HG03159 (cell line): Measurements from ENCODE around the gene MERTK.
A peak's percentile ranks its signal among the peaks of the same experiment; 100 is the strongest.

Experiments
- ATAC-seq: cut with Tn5 transposase; IDR thresholded peaks from one replicate; pipeline ENCODE4 v1.9.1; 2021; ENCODE audit warnings: mild to moderate bottlenecking, moderate library complexity; ENCODE audit not compliant: unreplicated experiment

MERTK gene

GRCh38 chr2:111975053-111975552 is 76.7 kb downstream of the MERTK start:
- no peak for ATAC-seq

- no peak for ATAC-seq
Observed at GRCh38 chr2:111975819-111976218, 77.4 kb downstream of the MERTK start.

DNA sequence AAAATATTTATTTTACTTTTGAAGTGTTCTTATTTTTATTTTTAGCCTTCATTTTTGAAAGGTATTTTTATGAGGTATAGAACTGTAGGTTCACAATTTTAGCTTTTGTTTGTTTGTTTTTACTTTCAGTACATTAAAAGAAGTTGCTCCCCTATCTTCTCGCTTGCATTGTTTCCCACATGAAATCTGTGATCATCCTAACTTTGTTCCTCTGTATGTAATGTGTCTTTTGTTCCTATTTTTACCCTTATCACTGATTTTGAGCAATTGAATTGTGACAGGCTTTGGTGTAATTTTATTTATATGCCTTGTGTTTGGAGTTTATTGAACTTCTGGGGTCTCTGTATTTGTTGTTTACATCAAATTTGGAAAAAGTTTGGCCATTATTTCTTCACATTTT is 78.8 kb downstream of the MERTK start:
- no peak for ATAC-seq

- ATAC-seq = no peak
Observed at GRCh38 chr2:111978452-111979170, 80.2 kb downstream of the MERTK start.

DNA sequence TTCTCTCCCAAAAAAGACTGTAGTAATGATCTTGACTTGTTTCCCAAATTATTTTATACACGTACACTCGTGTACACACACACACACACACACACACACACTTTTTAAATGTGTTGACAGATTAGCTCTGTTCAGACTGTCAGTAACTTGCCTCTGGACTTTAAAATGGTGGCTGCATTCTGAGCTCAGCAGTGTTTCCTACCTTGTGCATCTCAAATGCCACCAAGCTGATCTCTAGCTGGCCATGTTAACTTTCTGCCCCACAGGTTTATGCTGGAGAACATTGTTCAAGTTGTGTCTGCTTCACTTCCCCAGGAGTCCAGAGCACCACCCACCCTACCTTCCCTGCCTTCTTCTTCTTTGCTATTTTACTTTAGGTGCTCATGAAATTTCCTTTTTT is 83.3 kb downstream of the MERTK start:
- no peak for ATAC-seq

DNA sequence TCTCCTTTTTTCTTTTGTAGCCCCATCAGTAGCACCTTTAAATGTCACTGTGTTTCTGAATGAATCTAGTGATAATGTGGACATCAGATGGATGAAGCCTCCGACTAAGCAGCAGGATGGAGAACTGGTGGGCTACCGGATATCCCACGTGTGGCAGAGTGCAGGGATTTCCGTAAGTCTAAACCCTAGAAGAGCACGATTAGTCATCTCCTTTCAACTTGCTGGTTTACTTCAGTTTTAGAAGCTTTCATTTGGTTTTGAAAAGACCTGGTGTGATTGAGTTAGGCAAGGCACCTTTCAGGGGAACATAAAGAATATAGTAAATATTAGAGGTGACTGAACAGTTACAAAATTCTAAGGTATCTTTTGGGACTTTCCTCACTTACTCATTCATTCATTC is 84.4 kb downstream of the MERTK start:
- no peak for ATAC-seq

DNA sequence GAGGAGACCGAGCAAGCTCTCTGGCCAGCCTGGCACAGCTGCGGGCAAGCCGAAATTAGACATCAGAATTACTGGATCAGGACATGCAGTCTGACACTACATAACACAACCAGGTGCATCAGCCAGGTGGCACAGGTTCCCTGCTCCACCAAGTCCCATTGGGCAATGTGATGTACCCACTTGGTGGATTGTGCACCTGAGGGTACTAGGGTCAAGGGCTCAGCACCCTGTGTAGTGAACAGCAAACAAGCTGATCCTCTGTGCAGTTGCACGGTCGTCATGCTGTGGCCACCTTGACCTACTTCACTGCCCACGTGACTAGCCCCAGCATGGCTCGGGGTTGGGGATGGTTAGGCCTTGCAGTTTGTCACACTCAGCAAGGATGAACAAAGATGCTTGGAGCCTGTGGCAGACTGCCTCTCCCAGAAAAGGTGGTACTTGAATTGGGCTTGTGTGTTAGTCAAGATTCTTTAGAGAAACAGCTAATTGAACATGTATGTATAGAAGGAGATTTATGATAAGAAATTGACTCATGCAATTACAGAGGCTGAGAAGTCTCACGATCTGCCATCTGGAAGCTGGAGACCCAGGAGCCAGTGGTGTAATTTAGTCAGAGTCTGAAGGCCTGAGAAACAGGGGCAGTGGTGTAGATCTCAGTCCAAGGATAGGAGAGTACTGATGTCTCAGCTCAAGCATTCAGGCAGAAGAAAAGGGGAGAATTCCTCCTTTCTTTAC is 85.2 kb downstream of the MERTK start:
- ATAC-seq = no peak

GRCh38 chr2:111984213-111984604 is 85.8 kb downstream of the MERTK start:
- no peak for ATAC-seq

DNA sequence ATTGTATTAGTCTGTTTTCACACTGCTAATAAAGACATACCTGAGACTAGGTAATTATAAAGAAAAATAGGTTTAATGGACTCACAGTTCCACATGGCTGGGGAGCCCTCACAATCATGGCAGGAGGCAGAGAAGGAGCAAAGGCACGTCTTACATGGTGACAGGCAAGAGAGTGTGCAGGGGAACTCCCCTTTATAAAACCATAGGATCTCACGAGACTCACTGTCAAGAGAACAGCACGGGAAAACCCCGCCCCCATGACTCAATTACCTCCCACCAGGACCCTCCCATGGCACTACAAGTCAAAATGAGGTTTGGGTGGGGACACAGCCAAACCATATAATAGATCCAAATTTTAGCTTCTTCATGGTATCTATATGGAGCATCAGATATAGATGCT is 87.1 kb downstream of the MERTK start:
- ATAC-seq = no peak

DNA sequence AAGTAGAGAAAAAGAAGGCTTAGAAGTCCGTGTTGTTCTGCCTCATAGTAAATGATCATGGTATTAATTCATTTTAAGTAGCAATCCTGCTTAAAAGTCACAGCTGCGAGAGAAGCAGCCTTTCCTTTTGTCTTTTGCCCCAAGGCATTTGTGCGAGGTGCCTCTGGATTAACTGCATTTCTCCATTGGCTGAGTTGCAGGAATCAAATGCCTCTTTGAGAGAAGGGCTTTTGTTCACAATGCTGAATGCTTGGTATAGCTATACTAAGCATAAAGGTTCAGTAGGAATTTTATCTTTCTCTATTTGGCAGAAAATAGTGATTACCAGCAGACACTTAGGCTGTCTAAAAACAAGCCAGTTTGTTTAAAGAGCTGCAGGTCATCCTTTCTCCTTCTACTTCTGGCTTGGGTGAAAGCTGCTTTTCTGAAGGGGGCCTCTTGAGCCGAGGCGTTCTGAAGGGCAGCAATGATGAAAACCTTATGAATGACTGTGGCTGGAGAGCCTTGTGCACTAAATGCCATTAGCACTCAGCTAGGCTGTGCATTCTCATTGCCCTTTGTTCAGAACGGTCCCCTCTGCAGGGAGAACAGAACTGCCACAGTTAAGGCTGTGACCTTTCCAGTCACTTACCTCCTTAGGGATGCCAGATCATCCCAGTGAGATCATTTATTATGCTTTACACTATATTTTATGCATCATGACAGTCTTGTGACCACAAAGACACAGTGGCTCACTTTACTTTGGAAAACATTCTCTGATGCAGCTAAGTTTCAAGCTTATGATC is 87.9 kb downstream of the MERTK start:
- no peak for ATAC-seq

DNA sequence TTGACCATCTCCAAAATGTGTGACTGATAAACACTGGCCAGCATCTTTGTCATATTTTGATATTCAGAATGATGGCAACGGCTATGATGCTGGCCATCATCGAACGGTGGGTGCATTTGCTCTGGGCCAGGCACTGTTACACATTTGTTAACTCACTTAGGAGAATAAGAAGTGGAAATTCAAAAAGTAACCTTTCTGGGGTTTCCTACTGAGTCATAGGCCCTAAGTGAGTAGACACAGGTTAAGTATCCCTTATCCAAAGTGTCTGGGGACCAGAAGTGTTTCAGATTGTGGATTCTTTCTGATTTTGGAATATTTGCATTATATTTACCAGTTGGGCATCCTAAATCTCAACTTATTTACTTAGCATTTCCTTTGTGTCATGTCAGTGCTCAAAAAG is 92.0 kb downstream of the MERTK start:
- no peak for ATAC-seq

DNA sequence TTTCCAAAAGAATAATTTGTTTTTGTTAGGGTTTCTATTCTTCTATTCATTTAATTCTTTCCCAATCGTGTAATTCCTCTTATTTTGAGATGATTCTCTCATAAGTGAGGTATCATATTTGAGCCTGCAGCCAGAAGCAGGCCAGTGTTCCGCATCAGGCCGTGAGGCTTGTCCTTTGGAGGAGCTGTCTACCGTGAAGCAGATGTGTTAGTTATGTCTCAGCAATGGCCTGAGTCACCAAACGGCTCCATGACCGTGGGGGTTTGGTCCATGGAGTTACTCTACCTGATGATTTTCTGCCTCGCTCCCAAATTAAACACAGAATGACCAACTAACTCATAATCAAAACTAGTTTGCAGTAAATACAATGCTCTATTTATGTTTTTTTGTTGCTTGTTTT is 92.4 kb downstream of the MERTK start:
- no peak for ATAC-seq

GRCh38 chr2:111994042-111994441 is 95.6 kb downstream of the MERTK start:
- ATAC-seq = no peak

DNA sequence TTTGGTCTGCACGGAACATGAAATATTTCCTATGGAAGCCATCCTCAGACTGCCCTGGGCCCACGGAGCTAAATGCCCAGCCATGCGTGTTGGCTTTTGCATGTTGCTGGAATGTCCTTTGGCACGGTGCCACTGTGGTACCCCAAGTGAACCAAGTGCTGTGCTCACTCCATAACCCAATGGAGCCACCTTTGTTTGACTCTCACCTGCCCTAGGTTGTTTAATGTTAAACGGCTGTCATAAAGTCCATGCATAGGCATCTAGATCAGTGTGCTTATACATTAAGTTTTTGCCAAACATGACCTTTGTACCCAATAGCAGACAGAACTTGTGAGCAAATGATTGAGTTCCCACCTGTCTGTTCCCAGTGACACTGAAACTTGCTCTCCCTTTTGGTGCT is 96.7 kb downstream of the MERTK start:
- no peak for ATAC-seq

DNA sequence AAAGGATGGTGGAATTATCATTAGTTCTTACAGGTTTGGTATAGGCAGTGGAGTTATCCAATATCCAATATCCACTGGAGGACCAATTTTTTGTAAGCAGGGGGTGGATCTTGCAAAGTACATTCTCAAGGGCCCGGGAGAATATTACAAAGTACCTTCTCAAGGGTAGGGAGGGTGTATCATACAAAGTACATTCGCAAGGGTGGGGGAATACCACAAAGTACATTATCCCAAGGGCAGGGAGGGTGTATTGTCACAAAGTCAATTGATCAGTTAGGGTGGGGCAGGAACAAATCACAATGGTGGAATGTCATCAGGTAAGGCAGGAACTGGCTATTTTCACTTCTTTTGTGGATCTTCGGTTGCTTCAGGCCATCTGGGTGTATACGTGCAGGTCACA is 101.4 kb downstream of the MERTK start:
- no peak for ATAC-seq

DNA sequence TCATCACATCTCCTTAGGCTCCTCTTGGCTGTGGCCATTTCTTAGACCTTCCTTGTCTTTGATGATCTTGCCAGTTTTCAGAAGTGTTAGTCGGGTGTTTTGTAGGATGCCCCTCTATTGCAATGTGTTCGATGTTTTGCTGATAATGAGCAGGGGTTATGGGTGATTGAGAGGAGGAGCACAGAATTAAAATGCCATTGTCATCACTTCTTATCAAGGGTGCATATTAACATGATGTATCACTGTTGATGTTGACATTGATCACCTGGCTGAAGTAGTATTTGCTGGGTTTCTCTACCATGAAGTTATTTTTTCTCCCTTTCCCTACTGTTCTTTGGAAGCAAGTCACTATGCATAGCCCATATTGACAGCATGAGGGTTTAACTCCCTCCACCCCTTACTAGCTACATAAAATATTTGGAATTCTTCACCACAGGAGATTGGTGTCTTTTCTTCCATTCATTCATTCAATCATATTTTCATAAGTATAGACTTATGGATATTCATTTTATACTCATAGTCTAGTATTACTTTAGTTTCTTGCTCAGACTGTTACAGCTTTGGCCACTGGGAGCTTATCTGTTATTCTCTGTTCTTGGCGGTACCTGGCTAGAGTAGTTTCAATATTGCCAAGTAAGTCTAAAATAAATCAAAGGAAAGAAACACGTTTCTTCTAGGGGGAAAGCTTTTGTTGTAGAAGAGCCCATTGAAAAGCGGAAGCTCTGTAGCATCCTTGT is 102.2 kb downstream of the MERTK start:
- ATAC-seq = no peak

GRCh38 chr2:112001136-112001715 is 102.8 kb downstream of the MERTK start:
- ATAC-seq = peak; percentile 56

DNA sequence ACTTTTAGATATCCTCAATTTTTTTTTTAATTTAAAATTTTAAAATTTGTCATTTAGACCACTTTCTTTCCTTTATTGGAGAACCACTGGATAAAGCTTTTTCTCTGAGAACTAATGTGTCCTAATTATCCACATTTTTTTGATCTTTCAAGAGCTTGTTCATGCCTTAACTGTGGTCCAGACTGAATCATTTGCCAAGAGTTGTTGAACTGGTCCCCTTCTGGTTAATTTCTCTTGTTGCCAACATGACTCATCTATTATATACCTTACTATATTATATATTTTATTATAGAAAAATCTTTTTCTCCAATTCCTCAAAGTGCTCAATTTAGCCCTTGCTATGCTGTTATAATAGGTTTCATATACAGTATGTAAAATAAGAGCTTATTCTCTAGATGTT is 103.5 kb downstream of the MERTK start:
- ATAC-seq = no peak

GRCh38 chr2:112003576-112004252 is 105.3 kb downstream of the MERTK start:
- ATAC-seq = no peak

DNA sequence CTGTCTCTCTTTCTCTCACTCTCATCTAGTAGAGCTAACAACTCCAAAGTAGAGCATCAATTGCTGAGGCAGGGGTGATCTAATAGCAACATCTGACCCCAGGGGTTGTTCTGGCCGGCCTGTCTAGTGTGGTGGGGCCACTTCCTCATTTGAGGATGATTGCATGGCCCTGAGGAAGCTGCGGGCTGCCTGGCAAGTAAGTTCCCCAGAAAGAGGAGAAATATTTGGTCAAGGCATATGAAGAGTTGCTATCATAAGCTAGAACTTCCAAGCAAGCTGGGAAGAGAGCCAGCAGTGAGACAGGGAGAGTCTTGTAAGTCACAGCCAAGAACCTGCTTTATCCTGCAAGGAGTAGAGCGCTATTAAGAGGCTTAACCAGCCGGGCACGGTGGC is 105.8 kb downstream of the MERTK start:
- ATAC-seq = no peak
